Measurements from ENCODE around the gene DPP7.

- TF ChIP-seq GATA2 (IDR thresholded peaks at IDR 0.05; ENCODE audit: low read depth, low read length) (no peak), GATA3 (IDR thresholded peaks at IDR 0.05; ENCODE audit: low read depth, low read length) (no peak)
These were observed 15.3 kb downstream of the DPP7 start for GRCh38 chr9:137099231-137099630.
